Astrocyte of the cerebellum (primary cell): Measurements from ENCODE around the gene ITPR2.

ENCODE experiments used
- DNase-seq: peaks from one replicate; pipeline ENCODE4 v3.0.0-alpha.2; 2011; ENCODE audit warnings: low read depth
- H3K4me3 ChIP-seq: 2 replicates; pipeline ENCODE4 v1.5.1; 2011; ENCODE audit warnings: mild to moderate bottlenecking, low read depth, low read length, moderate library complexity
- in situ Hi-C: cut with HindIII; loops from 2 replicates; pipeline ENCODE4 v1.10.0; 2017; ENCODE audit warnings: low sequenced_read_pairs
- TF ChIP-seq, protein P1 (sequence below): IDR thresholded peaks from 2 replicates; pipeline ENCODE4 v1.5.1; 2012; ENCODE audit warnings: low read length, low read depth, moderate library complexity, mild to moderate bottlenecking; ENCODE audit errors: missing control alignments

ITPR2 gene

DNA sequence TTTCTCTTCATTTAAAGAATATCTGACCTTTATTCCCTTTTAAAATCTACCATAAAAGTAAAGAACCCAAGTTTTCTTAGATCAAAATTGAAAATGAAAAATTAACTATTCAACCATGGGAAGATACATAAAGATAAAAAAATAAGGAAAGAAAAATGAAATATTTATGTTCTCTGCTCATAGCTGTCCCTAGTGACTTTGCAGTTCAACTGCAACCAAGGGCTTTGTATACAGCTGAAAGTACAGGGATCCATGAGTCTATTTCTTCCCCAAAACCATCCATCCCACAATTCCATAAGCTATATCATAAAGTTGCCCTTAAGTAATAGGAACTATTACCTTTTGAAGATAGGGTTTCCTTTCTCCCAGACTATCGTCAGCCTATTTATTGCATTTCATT, 113.1 kb downstream of the ITPR2 start:
- H3K4me3 ChIP-seq = no peak overlapping the region
- TF ChIP-seq, protein P1, sequence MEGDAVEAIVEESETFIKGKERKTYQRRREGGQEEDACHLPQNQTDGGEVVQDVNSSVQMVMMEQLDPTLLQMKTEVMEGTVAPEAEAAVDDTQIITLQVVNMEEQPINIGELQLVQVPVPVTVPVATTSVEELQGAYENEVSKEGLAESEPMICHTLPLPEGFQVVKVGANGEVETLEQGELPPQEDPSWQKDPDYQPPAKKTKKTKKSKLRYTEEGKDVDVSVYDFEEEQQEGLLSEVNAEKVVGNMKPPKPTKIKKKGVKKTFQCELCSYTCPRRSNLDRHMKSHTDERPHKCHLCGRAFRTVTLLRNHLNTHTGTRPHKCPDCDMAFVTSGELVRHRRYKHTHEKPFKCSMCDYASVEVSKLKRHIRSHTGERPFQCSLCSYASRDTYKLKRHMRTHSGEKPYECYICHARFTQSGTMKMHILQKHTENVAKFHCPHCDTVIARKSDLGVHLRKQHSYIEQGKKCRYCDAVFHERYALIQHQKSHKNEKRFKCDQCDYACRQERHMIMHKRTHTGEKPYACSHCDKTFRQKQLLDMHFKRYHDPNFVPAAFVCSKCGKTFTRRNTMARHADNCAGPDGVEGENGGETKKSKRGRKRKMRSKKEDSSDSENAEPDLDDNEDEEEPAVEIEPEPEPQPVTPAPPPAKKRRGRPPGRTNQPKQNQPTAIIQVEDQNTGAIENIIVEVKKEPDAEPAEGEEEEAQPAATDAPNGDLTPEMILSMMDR = peak; percentile 27
- in situ Hi-C loops = no loop called here
- no peak for DNase-seq

DNA sequence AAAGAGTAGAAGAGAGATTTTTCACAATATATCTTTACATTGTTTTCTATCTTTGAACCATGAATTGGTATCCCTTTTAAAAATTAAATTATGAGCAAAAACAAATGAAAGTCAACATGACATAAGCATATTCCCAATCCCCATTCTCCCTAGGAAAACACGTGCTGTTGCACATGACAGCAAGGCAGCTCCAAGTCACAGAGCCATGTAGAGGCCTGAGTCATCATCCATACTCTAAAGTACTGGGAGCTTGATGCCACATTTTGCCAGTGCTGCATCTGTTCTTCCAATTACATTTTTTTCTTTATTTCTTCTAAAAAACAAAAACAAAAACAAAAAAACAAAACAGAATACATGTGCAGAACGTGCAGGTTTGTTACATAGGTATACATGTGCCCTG, 115.2 kb downstream of the ITPR2 start:
- in situ Hi-C loops = no loop called here
- TF ChIP-seq, protein P1 = no peak
- no peak for DNase-seq
- no peak overlapping the region for H3K4me3 ChIP-seq

DNA sequence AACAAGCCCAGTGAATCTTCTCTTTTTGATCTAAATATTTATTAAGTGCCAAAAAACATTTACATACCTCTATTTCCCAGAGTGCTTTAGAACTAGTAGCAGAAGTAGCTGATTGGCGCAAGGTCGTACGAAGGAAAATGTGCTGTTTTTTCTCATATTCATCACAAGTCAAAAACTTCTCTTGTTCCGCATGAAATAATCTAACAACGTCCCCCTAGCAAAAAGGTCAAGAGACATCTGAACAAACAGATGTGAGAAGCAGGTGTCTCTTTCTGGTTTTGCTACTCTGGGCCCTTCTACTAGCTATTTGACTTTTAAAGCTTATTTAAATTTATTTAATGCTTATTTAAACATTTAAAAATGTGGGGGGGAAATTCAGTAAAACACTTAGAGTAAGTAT, 117.8 kb downstream of the ITPR2 start:
- DNase-seq = no peak
- in situ Hi-C loops = no loop called here
- H3K4me3 ChIP-seq = no peak overlapping the region
- TF ChIP-seq, protein P1 = no peak

DNA sequence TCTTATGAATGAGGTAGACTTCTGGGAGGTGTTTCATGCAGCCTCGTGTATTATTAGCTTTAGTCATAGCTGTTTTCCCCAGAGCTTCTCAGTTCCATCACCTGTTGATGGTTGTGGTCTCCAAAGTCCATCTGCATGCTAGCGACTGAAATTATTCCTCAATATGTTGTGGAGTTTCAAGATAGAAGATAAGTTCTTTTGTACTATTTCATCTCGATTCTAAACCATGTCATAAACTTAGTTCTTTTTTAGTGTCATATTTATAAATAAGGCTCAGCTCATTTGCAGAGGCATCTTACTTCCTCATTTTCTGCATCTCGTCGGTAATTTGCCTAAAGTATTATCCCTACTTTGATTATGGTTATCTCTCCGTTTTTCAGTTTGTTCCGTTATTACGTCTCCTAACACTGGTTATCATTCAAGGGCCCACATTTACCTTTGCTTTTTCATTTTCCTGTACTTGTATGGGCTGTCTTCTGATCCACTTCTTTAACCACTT, 119.1 kb downstream of the ITPR2 start:
- H3K4me3 ChIP-seq = no peak overlapping the region
- TF ChIP-seq, protein P1 = no peak
- no peak for DNase-seq
- in situ Hi-C loops = no loop called here

DNA sequence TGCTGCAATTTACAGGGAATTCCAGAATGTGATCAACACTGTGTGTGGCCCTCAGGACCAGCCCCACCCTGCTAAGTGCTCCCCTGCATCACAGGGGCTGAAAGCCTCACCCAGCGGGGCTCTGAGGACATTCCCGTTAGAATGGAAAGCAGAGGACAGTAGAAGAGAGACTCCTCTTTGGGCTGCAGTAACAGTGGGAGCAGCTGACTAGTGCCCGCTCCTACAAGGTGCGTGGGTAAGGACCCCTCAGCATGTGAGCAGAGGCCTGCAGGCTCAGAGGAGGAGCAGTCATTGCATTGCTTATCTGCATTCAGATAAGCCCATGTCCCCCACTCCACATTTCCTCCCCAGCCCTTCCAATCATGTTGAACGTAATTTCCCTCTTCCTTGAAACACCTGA, 120.1 kb downstream of the ITPR2 start:
- TF ChIP-seq, protein P1 = no peak
- in situ Hi-C loops = no loop called here
- no peak overlapping the region for H3K4me3 ChIP-seq
- no peak for DNase-seq

DNA sequence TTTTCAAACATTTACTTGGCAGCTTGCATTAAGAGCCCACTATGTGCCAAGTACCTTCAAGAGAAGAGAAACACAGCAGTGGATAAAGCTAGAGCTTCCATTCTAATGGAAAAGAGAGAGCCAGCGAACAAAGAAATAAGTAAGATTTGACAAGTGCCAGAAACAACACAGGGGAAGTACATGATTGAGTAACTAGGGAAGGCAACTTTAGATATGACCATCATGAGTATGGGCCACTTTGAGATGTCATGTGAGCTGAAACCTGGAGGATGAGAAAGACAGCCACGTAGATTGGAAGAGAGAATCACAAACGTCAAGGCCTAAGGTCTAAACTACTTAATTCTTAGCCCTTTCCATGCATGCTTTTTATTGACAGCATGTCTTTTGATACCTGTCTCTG, 121.4 kb downstream of the ITPR2 start:
- H3K4me3 ChIP-seq = no peak overlapping the region
- in situ Hi-C loops = no loop called here
- DNase-seq = no peak
- TF ChIP-seq, protein P1 = no peak

DNA sequence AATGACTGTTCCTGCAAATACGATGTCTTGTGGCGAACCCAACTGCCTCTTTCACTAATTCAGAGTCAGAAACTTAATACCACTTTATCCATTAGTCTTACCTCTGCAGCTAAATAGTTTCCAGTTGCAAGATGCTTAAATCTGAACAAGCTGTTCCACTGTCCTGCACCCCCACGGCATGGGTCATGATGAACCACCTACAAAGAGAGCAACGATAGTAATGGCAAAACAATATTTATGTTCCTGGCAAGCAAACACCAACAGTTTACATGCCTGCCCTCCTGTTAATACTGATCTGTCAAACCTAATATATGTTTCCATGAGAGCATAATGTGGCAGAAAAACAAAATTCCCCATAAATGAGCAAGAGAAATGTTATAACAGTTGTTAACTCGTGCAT, 121.9 kb downstream of the ITPR2 start:
- no peak overlapping the region for H3K4me3 ChIP-seq
- TF ChIP-seq, protein P1 = no peak
- in situ Hi-C loops = no loop called here
- no peak for DNase-seq
